SIG-M5 (cell line): Measurements from ENCODE around the gene BUD23.
"Not testable (repeated sequence)": the region's sequence is repeated elsewhere in the genome, so short reads cannot be mapped to it uniquely, and the experiment has no call there.

Source experiments
- DNase-seq: peaks from one replicate; lab custom pipeline; 2025; lab: John Stamatoyannopoulos, UW

The BUD23 gene, protein sequence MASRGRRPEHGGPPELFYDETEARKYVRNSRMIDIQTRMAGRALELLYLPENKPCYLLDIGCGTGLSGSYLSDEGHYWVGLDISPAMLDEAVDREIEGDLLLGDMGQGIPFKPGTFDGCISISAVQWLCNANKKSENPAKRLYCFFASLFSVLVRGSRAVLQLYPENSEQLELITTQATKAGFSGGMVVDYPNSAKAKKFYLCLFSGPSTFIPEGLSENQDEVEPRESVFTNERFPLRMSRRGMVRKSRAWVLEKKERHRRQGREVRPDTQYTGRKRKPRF

DNA sequence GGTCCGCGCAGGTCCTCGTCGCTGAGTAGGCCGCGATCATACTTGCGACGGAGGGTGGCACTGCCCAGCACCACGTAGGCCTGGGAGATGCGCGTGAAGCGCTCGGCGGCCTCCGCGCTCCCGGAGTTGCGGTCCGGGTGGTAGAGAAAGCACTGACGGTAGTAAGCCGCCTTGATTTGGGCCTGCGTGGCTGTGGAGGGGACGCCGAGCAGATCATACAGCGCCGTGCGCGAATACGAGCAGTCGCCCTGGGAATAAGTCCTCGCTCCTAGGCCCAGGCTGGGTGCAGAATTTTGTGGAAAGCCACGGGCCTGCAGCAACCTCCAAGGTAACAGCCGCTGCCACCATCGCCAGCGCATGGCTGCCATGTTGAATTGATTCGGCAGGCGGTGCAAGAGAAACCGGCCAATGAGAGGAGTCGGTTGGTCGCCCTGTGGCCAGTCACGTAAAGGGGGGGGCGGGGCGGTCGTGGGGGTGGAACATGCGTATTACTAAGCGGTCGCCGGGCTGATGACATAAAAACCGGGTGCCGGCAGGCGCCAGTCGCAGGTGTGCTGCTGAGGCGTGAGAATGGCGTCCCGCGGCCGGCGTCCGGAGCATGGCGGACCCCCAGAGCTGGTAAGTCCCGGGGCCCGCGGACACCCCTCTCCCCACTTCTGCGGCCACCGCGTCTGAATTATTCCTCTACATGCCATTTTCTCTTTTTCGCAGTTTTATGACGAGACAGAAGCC lies at the start of gene BUD23, which contains the start of gene DNAJC30:
TSS of gene BUD23 (plus strand) at position 542 of the 732 bp plus-strand sequence. CDS start at position 571, 29 bp downstream.
TSS of gene DNAJC30 (minus strand) at position 398 of the 732 bp plus-strand sequence. CDS start at position 368, 30 bp downstream.
- peak; percentile 9 for DNase-seq

DNA sequence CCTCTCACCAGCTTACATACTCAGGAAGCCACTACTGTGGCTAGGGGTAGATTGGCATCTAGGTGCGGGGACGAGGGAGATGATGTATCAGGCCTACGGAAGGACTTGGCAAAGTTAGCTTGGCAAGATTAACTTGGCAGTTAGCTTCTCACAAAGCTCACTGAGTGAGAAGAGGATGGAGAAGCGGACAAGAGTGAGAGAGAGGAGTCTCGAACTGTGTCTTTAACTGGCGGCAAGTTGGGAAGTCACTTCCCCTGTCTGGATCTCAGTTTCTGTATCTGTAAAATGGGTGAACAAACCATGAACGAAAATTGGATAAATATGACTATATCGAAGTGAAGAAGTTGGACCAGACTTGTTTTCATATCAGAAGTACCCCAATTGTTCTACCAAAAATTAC lies 49.6 kb upstream of the BUD23 start:
- DNase-seq: no peak

DNA sequence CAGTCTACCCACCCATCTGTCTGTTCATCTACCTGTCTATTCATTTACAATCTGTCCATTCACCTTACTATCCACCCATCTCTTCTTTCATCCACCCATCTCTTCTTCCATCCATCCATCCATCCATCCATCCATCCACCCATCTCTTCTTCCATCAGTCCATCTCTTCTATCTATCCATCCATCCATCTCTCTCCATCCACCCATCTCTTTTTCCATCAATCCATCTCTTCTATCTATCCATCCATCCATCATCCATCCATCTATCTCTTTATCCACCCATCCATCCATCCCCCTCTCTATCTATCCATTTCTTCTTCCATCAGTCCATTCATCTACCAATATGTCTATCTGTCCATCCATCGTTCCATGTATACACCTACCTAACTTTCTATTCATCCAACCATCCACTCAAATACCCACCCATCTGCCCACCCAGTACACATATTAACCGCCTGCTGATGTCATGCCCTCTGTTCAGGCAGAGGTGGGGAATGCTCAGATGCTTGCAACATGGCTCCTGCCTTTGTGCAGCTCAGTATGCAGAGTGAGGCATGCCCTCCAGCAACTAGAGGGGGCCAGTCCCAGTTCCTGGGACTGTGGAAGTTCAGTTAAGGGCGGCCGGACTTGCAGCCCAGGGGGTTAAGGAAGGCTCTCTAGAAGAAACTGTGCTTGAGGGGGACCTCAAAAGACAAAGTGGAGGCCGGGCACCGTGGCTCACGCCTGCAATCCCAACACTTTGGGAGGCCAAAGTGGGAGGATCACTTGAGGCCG lies 47.8 kb upstream of the BUD23 start:
- DNase-seq: no peak

DNA sequence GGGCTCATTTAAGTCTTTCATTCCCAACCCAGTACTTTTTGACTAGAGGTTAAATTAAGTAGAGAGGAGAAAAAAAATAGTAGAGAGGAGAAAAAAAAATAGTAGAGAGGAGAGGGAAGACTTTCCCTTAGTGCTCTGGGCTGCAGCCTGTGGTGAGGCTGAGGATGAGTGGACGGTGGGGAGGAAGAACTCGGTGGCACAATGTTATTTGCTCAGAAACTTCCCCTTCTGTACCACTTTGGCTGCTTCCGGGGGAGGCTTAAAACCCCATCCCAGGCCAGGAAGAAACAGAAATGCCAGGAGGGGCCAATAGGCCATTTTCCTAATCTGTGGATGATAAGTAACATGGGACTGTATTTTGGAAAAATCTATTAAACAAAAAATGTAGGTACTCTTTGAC lies 44.5 kb upstream of the BUD23 start:
- no peak for DNase-seq

DNA sequence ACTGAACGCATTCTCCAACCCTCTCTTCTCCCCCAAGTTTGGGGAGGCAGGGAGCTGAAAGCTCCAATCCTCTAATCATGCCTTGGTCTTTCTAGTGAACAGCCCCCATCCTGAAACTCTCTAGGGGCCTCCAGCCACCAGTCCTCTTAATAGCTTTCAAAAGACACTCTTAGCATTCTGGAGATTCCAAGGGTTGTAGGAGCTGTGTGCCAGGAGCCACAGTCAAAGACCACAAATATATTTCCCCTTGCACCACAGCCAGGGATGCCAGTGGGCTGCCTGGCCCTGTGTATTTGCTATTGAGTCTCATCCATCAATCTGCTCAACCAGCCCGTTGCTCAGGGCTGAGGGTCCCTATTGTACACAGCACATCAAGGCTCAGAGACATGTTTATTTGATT lies 40.6 kb upstream of the BUD23 start:
- no peak for DNase-seq

DNA sequence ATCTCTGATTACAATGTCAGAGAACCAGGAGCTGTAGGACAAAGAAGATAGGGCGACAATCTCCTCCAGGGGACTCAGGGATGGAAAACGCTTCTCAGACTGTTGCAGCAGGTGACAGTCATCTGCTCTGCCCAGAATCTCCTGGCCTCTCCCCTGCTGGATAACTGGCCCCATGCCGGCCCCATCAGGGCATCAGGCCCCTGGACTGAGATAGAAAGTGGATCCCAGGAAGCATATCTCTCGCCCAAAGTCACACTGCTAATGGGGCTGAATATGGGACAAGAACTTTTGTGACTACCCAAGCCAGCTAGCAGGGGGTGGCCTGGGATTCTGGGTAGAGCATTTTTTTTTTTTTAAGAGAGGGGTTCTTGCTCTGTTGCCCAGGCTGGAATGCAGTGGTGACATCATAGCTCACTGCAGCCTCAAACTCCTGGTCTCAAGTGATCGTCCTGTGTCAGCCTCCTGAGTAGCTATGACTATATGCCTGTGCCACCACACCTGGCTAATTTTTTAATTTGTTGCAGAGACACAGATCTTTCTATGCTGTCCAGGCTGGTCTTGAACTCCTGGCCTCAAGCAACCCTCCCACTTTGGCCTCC lies 38.6 kb upstream of the BUD23 start:
- DNase-seq: no peak

DNA sequence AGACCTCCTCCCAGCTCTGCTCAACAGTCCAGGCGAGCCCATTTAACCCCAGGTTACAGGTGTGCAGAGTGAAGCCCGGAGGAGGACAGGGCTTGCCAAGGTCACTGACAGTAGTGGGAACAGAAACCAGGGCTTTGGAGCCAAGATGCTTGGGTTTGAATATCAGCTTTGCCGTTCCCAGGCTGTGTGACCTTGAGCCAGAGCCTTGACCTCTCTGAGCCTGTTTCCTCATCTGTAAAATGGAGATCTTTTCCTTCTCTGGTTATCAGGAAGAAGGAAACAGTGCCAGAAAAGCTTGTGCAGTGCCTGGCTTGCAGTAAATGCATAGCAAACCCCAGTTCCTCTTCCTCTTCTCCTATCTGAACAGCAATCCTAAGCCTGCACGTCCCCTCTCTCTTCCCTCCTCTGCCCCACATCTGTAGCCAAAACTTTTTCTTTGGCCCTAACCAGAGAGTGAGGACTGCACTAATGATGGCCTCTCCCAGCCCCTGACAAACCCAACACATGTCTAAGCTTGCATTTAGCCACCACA lies 37.7 kb upstream of the BUD23 start:
- no peak for DNase-seq

DNA sequence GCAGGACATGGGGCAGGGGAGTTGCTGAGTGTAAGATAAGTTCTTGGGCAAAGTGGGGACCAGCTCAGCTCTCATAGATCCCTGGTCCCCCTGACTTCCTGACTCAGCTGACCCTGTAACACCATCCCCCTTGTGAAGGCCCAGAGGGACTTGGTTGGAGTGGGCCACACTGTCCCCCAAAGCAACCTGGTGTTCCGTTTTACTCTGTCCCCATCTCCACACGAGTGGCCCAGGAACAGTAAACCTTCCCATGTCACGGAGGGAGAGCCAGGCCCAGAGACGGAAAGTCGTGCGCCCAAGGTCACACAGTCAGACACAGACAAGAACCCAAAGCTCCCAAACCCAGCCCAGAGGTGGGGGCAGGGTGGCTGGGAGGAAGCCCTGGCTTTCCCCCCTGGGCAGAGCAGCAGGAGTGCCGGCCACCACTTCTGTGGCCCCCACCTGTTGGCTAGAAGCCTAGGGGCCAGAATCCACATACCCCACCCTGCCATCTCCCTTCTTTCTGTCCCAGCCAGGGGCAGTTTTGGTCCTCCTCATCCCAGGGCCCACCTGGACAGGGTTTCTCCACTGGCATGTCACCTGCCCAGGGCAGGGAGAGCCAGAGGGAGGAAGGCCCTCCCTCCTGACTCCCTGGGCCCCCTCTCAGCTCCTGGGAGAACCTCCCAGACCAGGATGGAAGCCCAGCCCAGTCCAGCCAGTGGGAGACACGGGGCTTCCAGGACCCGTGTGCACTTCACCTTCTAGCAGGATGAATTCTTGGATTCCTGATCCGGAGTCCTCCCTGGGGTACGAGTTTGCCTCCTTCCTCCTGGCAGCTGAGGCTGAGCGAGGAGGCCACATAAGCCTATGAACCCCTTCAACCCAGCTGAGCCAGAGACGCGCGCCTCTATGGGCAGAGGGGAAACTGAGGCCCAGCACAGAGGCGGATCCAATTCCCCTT lies 36.3 kb upstream of the BUD23 start:
- no peak for DNase-seq

DNA sequence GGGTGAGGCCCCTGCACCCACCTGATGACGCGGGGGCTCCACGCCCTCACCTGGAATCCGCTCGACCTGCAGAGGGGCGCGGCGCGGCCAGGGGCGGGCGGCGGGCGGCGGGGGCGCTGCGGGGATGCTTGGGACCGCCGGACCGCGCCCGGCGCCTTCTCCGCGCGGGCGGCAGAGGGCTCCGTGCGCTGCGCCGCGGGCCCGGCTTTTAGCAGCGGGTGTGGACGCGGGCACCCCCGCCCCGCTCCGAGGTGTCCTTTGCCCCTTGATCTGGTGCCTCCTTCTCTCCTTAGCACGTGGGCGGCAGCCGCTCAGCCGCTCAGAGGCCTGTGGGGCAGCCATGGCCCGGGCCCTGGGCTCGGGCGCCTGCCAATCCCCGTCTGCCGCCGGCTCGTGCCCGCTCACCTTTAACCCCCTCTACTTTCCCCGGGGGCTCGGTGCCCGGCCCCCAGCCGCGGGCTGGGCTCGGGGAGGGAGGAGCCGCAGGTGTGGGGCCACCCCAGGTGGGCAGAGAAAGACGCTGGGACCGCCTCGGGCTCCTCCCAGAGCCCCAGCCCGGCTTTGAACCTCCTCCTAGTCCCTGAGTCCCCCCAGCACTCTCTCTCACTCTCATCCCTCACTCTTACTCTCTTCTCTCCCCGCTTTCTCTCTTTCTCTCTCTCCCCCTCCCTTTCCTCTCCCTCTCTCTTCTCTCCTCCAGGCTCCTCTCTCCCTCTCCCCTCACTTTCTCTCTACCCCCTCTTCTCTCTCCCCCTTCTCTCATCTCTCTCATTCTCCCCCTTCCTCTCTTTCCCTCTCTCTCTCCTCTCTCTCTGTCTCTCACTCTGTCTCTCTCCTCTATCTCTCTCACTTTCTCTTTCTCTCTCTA lies 35.4 kb upstream of the BUD23 start:
- DNase-seq: no peak

DNA sequence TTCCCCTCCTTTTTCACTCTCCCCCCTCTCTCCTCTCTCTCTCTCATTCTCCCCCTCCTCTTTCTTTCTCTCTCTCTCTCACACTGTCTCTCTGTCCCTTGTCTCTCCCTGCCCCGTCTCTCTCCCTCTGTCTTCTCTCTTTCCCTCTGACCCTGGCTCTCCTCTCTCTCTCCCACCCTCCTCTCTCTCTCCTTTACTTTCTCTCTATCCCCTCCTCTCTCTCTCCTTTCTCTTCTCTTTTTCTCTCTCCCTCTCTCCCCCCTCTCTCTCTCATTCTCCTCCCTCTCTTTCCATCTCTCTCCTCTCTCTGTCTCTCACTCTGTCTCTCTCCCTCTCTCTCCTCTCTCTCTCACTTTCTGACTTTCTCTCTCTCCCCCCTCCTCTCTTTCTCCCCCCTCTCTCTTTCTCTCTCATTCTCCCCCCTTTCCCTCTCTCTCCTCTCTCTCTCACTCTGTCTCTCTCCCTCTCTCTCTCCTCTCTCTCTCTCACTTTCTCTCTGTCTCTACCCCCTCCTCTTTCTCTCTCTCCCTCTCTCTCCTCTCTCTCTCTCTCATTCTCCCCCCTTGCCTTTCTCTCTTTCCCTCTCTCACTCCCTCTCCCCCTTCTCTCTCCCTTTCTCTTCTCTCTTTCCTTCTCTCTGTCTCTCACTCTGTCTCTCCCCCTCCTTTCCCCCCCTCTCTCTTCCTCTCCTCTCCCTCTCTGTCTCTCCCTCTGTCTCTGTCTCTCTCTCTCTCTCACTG lies 34.6 kb upstream of the BUD23 start:
- no peak for DNase-seq

DNA sequence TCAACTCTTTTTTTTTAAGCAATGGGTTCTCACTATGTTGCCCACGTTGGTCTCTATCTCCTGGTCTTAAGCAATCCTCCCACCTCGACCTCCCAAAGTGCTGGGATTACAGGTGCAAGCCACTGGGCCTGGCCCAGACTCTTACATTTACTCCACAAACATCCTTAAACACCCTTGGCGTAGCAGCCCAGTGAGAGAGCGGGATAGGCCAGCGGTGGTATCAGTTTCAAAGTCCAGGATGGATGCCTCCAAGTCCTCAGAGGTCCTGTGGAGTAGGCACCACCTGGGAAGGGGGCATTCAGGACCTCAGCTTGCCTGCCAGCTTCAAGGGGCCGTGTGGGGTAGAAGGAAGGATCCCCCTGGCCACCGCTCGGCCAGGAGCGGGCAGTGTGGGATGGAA lies 33.8 kb upstream of the BUD23 start:
- no peak for DNase-seq

DNA sequence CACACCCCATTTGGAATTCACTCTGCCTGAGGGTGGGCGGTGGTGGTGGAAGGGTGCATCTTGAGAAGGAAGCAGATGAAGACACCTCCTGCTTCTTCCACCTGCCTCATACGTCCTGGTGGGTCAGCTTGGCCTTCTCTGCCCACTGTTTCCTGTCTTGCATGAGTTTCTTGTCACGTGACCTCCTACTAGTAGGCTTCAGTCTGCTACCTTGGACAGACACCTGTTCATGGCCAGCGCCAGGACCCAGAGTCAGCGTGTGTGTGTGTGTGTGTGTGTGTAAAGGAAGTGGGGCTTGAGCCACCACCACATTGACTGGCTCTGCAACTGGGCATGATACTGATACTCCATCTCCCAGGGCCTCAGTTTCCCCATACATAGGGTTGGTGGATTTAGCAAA lies 32.9 kb upstream of the BUD23 start:
- DNase-seq: no peak

DNA sequence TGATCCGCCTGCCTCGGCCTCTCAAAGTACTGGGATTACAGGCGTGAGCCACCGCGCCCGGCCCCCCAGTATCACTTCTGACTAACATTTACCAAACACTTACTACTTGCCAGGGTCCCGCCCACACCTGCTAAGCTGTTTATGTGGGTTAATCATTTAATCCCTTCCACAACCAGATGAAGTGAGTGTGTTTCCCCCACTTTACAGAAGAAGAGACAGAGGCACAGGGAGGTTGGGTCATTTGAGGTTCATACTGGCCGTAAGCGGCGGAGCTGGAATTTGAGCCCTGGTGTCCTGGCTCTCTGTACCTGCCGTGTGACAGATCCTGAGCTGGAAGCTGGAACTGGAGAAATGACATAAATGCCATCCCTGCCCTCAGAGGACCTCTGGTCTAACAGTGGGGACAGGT lies 30.9 kb upstream of the BUD23 start:
- DNase-seq: no peak

DNA sequence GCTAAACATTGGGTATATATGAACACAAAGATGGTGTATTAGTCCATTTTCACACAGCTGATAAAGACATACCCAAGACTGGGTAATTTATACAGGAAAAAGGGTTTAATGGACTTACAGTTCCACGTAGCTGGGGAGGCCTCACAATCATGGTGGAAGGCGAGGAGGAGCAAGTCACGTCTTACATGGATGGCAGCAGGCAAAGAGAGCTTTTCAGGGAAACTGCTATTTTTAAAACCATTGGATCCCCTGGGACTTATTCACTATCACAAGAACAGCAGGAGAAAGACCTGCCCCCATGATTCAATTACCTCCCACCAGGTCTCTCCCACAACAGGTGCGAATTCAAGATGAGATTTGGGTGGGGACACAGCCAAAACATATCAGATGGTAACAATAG lies 28.1 kb upstream of the BUD23 start:
- not testable (repeated sequence) for DNase-seq

DNA sequence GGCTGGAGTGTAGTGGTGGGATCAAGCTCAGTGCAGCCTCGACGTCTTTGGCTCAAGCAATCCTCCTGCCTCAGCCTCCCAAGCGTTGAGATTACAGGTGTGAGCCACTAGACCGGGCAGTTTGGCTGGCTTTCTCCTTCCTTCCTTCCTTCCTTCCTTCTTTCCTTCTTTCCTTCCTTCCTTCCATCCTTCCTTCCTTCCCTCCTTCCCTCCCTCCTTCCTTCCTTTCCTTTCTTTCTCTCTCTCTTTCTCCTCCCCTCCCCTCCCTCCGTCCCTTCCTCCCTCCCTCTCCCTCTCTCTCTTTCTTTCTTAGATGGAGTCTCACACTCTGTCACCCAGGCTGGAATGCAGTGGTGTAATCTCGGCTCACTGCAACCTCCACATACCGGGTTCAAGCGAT lies 23.4 kb upstream of the BUD23 start:
- DNase-seq: no peak

DNA sequence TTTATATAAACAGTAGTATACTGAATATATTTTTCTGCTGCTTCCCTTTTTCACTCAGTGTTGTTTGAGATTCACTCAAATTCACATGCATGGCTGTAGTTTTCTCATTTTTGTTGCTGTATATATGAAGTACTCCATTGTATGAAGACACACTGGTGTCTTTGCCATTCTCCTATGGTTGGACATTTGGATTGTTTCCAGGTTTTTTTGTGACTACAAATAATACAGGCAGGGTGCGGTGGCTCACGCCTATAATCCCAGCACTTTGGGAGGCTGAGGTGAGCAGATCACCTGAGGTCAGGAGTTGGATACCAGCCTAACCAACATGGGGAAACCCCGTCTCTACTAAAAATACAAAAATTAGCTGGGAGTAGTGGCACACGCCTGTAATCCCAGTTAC lies 22.8 kb upstream of the BUD23 start:
- not testable (repeated sequence) for DNase-seq

DNA sequence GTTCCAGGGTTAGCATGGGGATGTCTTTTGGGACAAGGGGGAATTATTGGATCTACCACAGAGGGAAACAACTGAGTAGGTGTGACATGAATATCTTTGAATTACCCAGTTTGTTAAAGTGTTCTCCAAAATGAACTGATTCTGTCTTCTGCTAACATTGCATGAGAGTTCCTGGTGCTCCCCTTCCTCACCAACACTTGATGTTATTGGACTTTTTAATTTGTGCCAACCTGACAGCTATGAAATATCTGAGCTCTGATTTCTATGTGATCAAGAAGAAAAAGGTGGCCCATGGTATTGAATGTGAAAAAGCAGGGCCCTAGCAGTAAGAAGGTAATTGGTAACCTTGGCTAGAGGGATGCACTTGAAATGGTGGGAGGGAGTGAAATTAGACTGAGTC lies 20.4 kb upstream of the BUD23 start:
- DNase-seq: no peak

DNA sequence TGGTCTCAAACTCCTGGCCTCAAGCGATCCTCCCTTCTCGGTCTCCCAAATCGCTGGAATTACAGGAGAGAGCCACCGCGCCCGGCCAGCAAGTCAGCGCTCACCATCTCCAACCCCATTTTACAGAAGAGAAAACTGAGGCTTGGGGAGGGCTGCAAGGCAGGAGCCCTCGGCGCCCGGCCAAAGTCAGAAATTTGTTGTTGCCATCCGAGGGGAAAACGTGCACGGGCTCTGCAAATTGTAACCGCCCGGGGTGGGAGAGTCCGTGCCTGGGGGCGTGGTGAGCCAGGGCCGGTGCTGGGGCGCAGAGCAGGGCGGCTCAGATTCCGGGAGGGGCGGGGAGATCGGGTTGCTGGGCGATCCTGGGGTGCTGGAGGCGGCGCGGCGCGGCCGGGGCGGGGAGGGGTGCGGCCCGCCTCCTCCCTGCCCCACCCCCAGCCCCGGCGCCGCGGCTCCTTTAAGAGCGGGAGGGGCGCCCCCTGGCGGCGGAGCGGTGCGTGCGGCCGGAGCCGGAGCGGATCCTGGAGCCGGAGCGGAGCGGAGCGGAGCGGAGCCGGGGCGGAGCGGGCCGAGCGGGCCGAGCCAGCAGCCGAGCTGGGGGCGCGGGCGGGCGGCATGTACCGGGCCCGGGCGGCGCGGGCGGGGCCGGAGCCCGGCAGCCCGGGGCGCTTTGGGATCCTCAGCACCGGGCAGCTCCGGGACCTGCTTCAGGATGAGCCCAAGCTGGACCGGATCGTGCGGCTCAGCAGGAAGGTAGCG lies 15.9 kb upstream of the BUD23 start, which contains the start of gene VPS37D:
TSS of gene VPS37D (plus strand) at position 488 of the 759 bp plus-strand sequence. CDS start at position 616, 128 bp downstream.
- no peak for DNase-seq
